Activated T-helper 1 cell treated with anti-CD3 and anti-CD28 coated beads, Interleukin-12 subunit alpha, Interleukin-12 subunit beta, Interleukin-2, Interleukin-4 antibody, amounts not matched to agents 30 ng/mL and 10 ng/mL and 1 ng/mL, durations not matched to agents 14 hours and 24 hours and 36 hours (primary cell): ENCODE data around the gene XKR8. TPM values are rescaled to one million over a fixed set of nuclear protein-coding genes. Genes with fewer than 3 reads are reported as not detected.
A peak's percentile ranks its signal among the peaks of the same experiment; 100 is the strongest.

ENCODE experiments used
- DNase-seq: peaks from one replicate; pipeline ENCODE4 v3.0.0; 2021; ENCODE audit warnings: low spot score
- H3K27ac Mint-ChIP-seq: one replicate; pipeline ENCODE4 v1.8.0; 2021; ENCODE audit warnings: mild to moderate bottlenecking, mixed read lengths
- H3K27me3 Mint-ChIP-seq: one replicate; pipeline ENCODE4 v1.8.0; 2022; ENCODE audit warnings: mild to moderate bottlenecking, moderate library complexity, mixed read lengths; ENCODE audit not compliant: insufficient read depth
- H3K36me3 Mint-ChIP-seq: one replicate; pipeline ENCODE4 v1.8.0; 2021; ENCODE audit warnings: low read depth, mixed read lengths
- H3K4me1 Mint-ChIP-seq: one replicate; pipeline ENCODE4 v1.8.0; 2021; ENCODE audit warnings: low read depth, mixed read lengths
- H3K4me3 Mint-ChIP-seq: one replicate; pipeline ENCODE4 v1.8.0; 2021; ENCODE audit warnings: mild to moderate bottlenecking, moderate library complexity, mixed read lengths
- H3K9me3 Mint-ChIP-seq: one replicate; pipeline ENCODE4 v1.8.0; 2021; ENCODE audit warnings: mixed read lengths
- intact Hi-C: fragments of 100-400 bp; cut with micrococcal nuclease; formaldehyde crosslinking; loops from one replicate; pipeline ENCODE4 v1.15.1; 2024
- total RNA-seq: library from RNA; stranded (reverse); gene quantifications from 2 replicates; pipeline ENCODE4 v1.2.3, GENCODE V29; 2022

XKR8 gene
- total RNA-seq, 1 donor from 2014 or later = 5.7 TPM

GRCh38 chr1:27940297-27940696 is 19.5 kb upstream of the XKR8 start:
- H3K4me3 Mint-ChIP-seq = no peak overlapping the region

GRCh38 chr1:27940870-27941560 is 18.8 kb upstream of the XKR8 start:
- H3K4me3 Mint-ChIP-seq = no peak overlapping the region
- H3K4me1 Mint-ChIP-seq = peaks cover 44% of the 10 kb centered on the region
- intact Hi-C loops = loop anchor here (1.0 to 5.0 kb wide), 2 partner anchors 38 to 266 kb away; no protein-coding TSS in a partner anchor
- DNase-seq = no peak
- H3K27me3 Mint-ChIP-seq = no peaks in the 10 kb centered on the region
- peak overlapping the region; percentile 32 for H3K27ac Mint-ChIP-seq
- H3K36me3 Mint-ChIP-seq = no peaks in the 10 kb centered on the region
- H3K9me3 Mint-ChIP-seq = no peaks in the 10 kb centered on the region

More at GRCh38 chr1:27940297-27940696, 19.5 kb upstream of the XKR8 start:
- peak; percentile 53 for DNase-seq
- intact Hi-C loops = loop anchor here (1.0 to 5.0 kb wide), 2 partner anchors 39 to 267 kb away; no protein-coding TSS in a partner anchor
- H3K27me3 Mint-ChIP-seq = peaks cover 6% of the 10 kb centered on the region
- no peaks in the 10 kb centered on the region for H3K9me3 Mint-ChIP-seq
- peaks cover 50% of the 10 kb centered on the region for H3K4me1 Mint-ChIP-seq
- no peaks in the 10 kb centered on the region for H3K36me3 Mint-ChIP-seq
- H3K27ac Mint-ChIP-seq = peak overlapping the region; percentile 61

GRCh38 chr1:27941671-27942540 is 17.9 kb upstream of the XKR8 start:
- no peak for DNase-seq
- no peaks in the 10 kb centered on the region for H3K9me3 Mint-ChIP-seq
- H3K27me3 Mint-ChIP-seq = no peaks in the 10 kb centered on the region
- peak overlapping the region; percentile 32 for H3K27ac Mint-ChIP-seq
- intact Hi-C loops = loop anchor here (5.0 kb wide), 1 partner anchor 265 kb away; no protein-coding TSS in a partner anchor
- no peak overlapping the region for H3K4me3 Mint-ChIP-seq
- no peaks in the 10 kb centered on the region for H3K36me3 Mint-ChIP-seq
- peaks cover 44% of the 10 kb centered on the region for H3K4me1 Mint-ChIP-seq

- Mint-ChIP-seq H3K4me3 (no peak overlapping the region), H3K27me3 (no peaks in the 10 kb centered on the region), H3K27ac (peak overlapping the region; percentile 12), H3K4me1 (peaks cover 35% of the 10 kb centered on the region), H3K36me3 (no peaks in the 10 kb centered on the region), H3K9me3 (no peaks in the 10 kb centered on the region)
- intact Hi-C loops = no loop called here
- no peak for DNase-seq
Measured at GRCh38 chr1:27945020-27945419, 14.8 kb upstream of the XKR8 start.

GRCh38 chr1:27949027-27949426 is 10.7 kb upstream of the XKR8 start:
- H3K27ac Mint-ChIP-seq = no peak overlapping the region
- peaks cover 4% of the 10 kb centered on the region for H3K4me1 Mint-ChIP-seq
- peaks cover 7% of the 10 kb centered on the region for H3K27me3 Mint-ChIP-seq
- H3K4me3 Mint-ChIP-seq = no peak overlapping the region
- H3K9me3 Mint-ChIP-seq = no peaks in the 10 kb centered on the region
- intact Hi-C loops = no loop called here
- DNase-seq = no peak
- H3K36me3 Mint-ChIP-seq = no peaks in the 10 kb centered on the region

- DNase-seq = no peak
- Mint-ChIP-seq H3K36me3 (no peaks in the 10 kb centered on the region), H3K27me3 (peaks cover 7% of the 10 kb centered on the region), H3K27ac (no peak overlapping the region), H3K4me1 (no peaks in the 10 kb centered on the region), H3K4me3 (no peak overlapping the region), H3K9me3 (no peaks in the 10 kb centered on the region)
- intact Hi-C loops = no loop called here
Measured at GRCh38 chr1:27951396-27951795, 8.4 kb upstream of the XKR8 start.

GRCh38 chr1:27952147-27952546 is 7.6 kb upstream of the XKR8 start:
- Mint-ChIP-seq H3K27me3 (peaks cover 7% of the 10 kb centered on the region), H3K36me3 (no peaks in the 10 kb centered on the region), H3K4me3 (no peak overlapping the region), H3K4me1 (no peaks in the 10 kb centered on the region), H3K9me3 (no peaks in the 10 kb centered on the region), H3K27ac (no peak overlapping the region)
- no peak for DNase-seq
- intact Hi-C loops = no loop called here

GRCh38 chr1:27954186-27954585 is 5.6 kb upstream of the XKR8 start:
- Mint-ChIP-seq H3K9me3 (no peaks in the 10 kb centered on the region), H3K36me3 (no peaks in the 10 kb centered on the region), H3K27ac (no peak overlapping the region), H3K4me3 (no peak overlapping the region), H3K4me1 (no peaks in the 10 kb centered on the region), H3K27me3 (peaks cover 7% of the 10 kb centered on the region)
- no peak for DNase-seq
- intact Hi-C loops = no loop called here

- Mint-ChIP-seq H3K9me3 (no peaks in the 10 kb centered on the region), H3K4me1 (no peaks in the 10 kb centered on the region), H3K27ac (no peak overlapping the region), H3K27me3 (peaks cover 7% of the 10 kb centered on the region), H3K4me3 (no peak overlapping the region), H3K36me3 (no peaks in the 10 kb centered on the region)
- intact Hi-C loops = loop anchor here (5.0 kb wide), 1 partner anchor 83 kb away; the partner anchor contains the start of gene THEMIS2
- no peak for DNase-seq
Measured at GRCh38 chr1:27955076-27955475, 4.7 kb upstream of the XKR8 start.

- H3K9me3 Mint-ChIP-seq = no peaks in the 10 kb centered on the region
- peaks cover 10% of the 10 kb centered on the region for H3K4me1 Mint-ChIP-seq
- H3K36me3 Mint-ChIP-seq = no peaks in the 10 kb centered on the region
- no peak overlapping the region for H3K27ac Mint-ChIP-seq
- no peak for DNase-seq
- intact Hi-C loops = loop anchor here (5.0 kb wide), 1 partner anchor 84 kb away; the partner anchor contains the start of gene THEMIS2
- peaks cover 4% of the 10 kb centered on the region for H3K27me3 Mint-ChIP-seq
- peak overlapping the region; percentile 8 for H3K4me3 Mint-ChIP-seq
Measured at GRCh38 chr1:27956761-27957160, 3.0 kb upstream of the XKR8 start.

GRCh38 chr1:27957655-27958054 is 2.1 kb upstream of the XKR8 start:
- Mint-ChIP-seq H3K4me3 (no peak overlapping the region), H3K36me3 (no peaks in the 10 kb centered on the region), H3K9me3 (no peaks in the 10 kb centered on the region), H3K27me3 (peaks cover 2% of the 10 kb centered on the region), H3K27ac (no peak overlapping the region), H3K4me1 (peaks cover 15% of the 10 kb centered on the region)
- no peak for DNase-seq
- intact Hi-C loops = loop anchor here (5.0 kb wide), 1 partner anchor 85 kb away; the partner anchor contains the start of gene THEMIS2

- no peak overlapping the region for H3K27ac Mint-ChIP-seq
- no peaks in the 10 kb centered on the region for H3K27me3 Mint-ChIP-seq
- no peak for DNase-seq
- H3K4me1 Mint-ChIP-seq = peaks cover 15% of the 10 kb centered on the region
- intact Hi-C loops = loop anchor here (5.0 kb wide), 1 partner anchor 86 kb away; the partner anchor contains the start of gene THEMIS2
- no peaks in the 10 kb centered on the region for H3K9me3 Mint-ChIP-seq
- H3K4me3 Mint-ChIP-seq = no peak overlapping the region
- H3K36me3 Mint-ChIP-seq = peaks cover 2% of the 10 kb centered on the region
Measured at GRCh38 chr1:27958513-27958912, 1.3 kb upstream of the XKR8 start.
